Stimulated activated CD8-positive, alpha-beta memory T cell treated with anti-CD3 and anti-CD28 coated beads, Interleukin-7, amount 100 ng/mL, for 4 hours (primary cell): ENCODE results near the gene SMYD3.
"Not testable (repeated sequence)": the region's sequence is repeated elsewhere in the genome, so short reads cannot be mapped to it uniquely, and the experiment has no call there.

Experiments used
- DNase-seq, 2 donors: peaks; one replicate each; pipeline ENCODE4 v3.0.0-alpha.2; 2020; ENCODE audit warnings: low read depth in 2 of 2

Gene SMYD3

DNA sequence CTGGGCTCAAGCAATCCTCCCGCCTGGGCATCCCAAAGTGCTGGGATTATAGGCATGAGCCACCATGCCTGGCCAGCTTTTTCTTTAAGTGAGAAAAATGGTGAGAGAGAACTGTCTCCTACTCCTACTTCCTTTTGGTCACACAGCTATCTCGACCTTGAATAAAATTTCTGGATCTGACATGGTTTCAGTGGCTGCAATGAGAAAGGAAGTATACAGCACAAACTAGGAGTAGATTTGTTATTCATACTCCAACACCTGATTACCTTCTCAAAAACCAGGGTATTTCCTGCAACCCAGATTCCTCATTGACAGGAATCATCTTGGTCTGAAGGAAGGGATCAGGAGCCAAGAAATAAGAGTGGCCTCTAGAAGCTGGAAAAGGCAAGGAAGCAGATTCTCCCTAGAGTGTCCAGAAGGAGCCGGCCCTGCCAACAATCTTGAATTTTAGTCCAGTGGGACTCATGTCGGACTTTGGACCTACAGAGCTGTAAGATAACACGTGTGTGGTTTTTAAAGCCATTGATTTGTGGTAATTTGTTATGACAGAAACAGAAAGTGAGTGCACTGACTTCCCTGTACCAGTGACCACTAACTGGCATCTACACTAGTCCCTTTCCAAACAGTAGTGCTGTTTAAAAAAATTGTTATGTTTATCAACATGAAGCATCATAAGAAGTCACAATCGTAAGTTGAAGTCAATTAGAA is 516.6 kb downstream of the SMYD3 start:
- no peak for DNase-seq

DNA sequence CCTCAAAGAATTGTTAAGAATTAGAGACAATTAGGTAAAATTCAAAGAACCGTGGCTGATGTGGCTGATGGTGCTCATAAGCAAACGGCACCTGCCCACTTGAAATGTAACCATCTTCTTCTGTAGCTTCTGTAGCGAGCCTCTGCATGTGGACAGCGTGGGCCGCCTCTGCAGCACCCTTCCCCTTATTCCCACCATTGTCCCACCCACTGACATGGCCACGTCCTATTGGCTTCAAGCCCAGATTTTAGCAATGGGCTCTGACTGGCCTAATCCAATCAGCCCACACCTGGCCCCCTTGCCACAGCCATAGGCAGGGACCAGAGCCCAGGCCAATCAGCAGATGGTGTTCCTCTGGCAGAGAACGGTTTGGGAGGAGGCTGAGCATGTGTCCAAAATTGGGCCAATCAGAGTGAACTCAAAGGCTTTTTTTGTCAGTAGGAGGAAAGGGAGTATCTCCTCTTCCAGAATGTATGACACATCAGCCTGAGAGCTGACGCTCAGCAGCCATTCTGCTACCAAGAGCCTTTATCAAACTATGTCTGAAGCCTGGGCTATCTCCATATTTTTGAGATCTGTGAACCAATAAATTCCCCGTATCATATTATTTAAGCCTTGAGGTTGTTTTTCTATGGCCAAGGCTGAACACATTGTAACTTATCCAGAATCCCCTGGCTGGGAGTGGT is 518.5 kb downstream of the SMYD3 start:
- no peak for DNase-seq

DNA sequence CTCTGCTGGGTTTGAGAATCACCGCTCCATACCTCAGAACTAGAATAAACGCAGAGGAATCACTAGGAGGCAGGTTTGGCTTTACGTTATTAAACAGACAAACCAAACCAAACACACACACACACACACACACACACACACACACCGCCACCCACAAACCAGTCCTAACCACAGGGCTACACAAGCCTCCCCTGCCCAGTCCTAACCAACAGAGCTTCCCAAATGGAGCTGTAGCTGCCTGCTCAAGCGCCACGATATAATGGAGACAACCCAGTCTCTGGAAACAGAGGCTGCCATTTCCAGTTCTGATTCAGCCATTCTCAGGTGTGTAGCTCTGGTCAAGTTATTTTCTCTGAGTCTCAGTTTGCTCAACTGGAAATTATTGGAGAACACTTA is 519.1 kb downstream of the SMYD3 start:
- no peak for DNase-seq

DNA sequence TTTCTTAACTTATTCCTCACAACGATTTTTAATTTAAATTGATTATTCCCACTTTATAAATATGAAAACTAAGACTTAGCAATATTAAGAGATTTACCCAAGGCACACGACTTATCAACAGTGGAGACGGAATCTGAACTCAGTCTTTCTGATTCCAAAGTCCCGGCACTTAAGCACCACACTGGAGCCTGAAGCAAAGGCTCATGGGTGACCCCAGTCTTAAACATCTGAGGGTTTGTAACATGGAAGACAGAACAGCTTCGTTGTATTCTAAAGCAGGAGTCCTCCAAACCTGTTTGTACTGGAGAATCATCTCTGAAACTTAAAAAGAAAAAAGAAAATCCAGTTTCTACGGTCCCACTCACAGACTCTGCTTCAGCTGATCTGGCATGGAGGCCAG is 519.5 kb downstream of the SMYD3 start:
- no peak for DNase-seq

DNA sequence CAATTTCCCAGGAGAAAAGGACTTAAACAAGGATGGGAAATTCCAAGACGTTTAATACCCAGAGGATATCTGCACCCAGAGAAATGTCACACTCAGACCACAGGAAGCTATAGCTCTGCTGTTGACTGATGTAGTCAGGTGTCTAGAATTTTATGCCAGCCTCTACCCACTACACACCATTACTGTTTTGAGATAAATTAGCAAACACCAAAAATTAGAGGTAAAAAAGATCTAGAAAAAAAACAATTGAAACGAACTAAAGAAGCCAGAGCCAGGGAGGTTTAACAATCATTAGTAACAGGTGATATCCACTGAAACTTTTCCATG is 519.9 kb downstream of the SMYD3 start:
- DNase-seq: no peak

DNA sequence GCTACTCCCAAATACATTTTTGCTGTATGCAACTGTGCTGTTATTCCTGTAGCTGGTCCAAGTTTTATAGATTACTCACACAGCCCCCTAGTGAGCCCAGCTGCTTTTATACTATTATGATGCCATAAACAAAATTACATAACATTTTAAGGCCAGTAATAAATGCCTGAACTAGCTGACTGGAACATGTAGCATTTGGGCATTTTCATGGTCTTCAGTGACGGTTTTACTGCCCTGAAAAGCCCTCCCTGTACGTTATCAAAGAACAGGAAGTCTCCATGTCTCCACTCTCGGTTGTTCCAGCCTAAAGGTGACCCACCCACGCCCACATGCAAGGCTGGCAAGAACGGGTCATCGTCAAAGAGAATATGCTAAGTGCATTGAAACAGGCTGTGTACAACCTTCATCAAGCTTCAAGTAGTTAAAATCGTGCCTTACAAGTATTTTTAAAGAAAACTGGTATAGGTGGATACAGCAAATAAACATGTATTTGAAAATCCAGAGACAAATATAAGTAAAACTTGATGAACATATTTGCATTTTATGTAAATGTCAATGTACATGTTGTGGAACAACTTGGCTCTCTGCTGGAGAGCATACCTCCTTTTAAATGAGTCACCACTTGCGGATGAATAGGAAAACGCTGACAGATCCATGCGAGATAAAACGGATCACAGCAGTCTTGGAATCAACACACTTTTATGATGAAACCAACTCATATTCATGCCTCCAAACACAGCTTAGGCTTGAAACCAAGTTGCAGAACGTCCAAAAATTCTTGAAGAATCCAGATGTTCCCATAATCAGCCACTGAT is 520.5 kb downstream of the SMYD3 start:
- DNase-seq: no peak

DNA sequence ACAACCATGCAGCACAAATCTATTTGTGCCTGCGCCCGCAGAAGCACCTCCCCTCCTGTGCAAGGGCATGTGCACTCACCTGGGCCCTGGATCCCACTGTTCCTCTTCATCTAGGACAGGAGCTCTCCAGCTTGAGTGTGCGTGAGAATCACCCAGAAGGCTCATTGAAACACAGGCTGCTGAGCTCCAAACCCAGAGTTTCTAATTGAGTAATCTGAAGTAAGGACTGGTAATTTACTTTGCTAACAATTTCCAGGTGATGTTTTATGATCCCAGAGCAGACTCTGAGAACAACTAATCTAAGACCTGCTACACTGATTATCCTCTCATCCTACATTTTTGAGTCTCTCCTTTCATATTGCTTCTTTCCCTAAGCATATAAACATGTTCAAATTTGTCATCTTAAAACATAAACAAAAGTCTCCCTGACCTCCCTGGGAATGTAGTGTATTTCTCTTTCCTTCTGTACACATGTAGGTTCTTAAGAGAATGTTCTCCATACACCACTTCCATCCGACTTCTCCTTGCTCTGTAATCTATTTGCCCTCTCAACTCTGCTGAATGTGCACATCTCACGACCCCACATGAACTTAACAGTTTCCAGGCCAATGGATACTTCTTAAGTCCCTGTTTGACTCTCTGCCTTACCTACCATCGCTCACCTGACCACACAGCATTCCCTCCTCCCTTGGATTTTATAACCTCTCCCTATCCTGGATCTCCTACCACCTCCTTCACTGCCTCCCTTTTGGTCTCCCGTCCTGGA is 522.5 kb downstream of the SMYD3 start:
- no peak for DNase-seq

DNA sequence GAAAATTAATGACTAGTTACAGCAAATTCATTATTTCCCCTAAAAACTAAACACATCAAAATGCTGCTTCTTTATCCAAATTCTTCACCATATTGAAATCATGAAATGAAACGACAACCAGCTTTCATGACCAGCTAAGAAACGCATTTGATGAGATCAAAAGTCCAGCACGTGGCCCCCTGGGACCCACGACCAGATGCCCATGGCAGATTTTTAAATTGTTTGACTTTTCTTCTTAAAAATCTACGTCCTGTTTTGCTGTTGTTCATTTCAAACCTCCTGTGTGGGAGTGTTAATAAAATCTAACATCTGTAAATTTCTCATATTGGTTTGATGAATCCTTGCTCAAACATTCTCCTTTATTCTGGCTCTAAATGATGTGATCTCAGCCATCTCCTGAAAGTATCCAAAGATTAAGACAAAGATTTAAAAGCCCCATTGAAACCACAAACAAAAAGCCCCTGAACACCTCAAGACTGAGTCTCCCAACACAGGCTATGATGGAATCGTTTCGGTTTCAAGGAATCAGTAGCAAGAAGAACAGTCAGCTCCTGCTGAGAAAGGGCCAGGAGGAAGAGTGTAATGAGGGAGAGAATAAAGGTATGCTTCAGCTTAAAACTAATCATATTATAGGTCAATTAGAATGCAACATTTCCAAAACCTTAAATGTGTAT is 523.6 kb downstream of the SMYD3 start:
- no peak for DNase-seq

DNA sequence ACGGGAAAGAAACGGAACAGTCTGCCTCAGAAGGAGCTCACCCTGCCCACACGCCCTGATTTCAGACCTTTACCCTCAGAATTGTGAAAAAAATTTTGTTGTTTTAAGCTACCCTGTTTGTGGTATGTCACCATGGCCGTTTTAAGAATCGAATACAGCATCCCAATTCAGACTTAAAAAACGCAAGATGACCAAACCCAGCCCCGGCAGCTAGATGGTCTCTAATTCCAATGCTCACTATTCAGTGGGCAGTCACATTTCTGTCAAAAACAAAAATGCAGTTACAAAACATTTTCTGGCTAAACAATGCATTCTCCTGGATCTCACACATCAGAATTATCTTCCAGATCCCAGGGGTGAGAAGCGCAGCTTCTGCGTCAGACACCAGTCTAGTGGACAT is 527.5 kb downstream of the SMYD3 start:
- no peak for DNase-seq

DNA sequence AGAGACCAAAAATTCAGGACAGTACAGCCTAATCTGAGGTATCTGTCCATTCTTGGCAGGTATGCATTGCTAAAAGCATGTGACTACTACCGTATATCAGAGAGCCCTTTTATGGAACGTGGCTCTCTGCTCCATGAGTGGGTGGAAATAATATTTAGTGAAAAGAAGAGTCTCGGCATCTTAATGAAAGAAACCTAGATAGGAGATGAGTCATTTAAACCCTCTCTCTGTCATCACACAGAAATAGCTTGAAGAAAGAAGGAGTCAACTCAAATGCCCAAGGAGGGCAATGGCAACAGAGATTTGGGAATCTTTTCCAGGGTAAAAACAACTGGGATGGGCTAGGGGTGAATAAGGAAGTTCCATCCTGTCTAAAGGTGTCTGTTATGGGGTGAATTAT is 528.2 kb downstream of the SMYD3 start:
- no peak for DNase-seq

DNA sequence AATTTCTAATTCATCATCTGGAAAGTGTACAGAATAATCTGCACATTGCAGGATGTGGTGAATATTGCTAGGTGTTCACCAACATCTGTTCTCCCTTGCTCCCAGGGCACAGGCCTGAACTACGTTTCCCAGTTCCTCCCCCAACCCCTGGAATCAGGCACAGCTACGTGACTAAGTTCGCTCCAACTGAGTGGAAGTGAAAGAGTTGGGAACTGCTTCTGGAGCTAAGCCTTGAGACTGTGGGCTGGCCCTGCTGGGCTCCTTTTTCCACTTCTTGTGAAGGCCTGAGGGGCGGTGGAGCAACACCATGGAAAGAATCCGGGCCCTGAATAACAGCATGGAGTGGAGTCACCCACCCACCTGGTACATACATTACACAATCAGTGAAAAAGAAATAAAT is 534.6 kb downstream of the SMYD3 start:
- DNase-seq: no peak

DNA sequence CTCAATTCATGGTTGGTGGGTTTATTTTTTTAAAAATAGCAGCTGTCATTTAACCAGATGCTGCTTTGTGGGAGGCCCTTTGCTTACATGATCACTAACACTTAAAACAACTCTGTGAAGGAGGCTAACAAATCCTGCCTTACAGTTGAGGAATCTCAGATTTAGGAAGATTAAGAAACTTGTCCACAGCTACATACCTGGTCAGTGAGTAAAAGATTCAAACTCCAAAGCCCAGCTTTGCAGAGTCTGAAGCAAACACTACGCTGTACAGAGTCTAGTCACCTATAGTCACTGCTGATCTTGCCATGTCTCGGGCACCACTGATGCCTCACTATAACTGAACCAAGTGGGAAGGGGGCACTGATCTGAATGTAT is 535.4 kb downstream of the SMYD3 start:
- DNase-seq: no peak

DNA sequence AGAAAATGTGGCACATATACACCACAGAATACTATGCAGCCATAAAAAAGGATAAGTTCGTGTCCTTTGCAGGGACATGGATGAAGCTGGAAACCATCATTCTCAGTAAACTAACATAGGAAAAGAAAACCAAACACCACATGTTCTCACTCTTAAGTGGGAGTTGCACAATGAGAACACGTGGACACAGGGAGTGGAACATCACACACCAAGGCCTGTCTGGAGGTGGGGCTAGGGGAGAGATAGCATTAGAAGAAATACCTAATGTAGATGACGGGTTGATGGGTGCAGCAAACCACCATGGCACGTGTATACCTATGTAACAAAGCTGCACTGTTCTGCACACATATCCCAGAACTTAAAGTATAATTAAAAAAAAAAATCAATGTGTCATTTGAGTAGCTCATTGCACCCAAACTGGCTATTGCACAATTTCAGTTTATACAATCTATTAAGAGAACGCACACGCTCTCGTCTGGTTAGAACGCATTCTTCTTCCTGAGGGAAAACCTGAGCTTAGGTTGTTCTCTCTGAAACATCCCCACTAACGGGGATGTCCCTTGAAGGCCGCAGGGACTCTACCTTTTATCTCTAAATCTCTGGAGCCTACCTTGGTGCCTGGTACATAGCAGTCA is 535.9 kb downstream of the SMYD3 start:
- DNase-seq: not testable (repeated sequence)

DNA sequence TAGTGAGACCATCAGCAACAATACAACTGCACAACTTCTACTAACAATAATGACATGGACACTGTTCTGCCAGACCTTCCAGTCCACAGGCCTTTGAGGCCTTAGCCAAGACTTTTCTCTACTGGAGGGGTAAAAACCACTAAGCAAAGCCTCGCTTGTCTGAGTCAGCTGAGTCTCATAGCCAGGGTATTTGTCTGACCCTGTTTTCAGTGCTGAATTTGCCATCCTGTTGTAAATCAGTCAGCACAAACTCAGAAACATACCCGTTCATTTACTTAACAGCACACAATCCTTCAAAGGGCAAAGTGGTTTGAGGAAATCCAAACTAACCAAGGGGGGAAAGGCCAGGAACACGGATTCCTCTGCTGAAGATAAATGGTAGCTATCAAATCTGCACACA is 537.8 kb downstream of the SMYD3 start:
- DNase-seq: no peak

DNA sequence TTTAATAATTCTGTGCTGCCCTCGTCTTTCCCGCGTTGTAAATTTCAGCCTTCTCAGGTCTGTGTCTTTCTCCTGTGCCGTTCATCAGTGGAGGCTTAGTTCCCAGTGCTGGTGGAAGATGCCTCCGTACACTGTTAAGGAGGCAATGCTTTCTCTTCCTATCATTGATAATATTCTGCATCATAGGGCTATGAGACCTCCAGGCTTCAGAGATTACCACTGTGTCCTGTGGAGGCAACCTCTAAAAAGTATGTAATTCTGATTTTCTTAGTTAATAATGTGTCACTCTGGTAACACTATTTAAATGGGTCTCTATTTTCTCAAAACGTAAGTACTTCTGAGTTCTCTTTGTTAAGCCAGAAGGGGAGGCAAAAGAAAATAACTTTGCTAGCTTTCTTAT is 538.3 kb downstream of the SMYD3 start:
- no peak for DNase-seq

DNA sequence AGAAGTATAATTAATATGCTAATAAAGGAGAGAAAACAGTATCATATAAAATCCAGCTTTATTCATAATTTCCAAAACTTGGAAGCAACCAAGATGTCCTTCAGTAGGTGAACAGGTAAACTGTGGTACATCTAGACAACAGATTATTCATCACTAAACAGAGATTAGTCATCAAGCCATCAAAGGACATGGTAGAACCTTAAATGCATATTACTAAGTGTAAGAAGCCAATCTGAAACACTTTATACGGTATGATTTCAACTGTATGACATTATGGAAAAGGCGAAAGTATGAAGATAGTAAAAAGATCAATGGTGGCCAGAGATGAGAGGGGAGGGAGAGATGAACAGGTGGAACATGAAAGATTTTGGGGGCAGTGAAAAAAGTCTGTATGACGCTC is 541.7 kb downstream of the SMYD3 start:
- DNase-seq: no peak

DNA sequence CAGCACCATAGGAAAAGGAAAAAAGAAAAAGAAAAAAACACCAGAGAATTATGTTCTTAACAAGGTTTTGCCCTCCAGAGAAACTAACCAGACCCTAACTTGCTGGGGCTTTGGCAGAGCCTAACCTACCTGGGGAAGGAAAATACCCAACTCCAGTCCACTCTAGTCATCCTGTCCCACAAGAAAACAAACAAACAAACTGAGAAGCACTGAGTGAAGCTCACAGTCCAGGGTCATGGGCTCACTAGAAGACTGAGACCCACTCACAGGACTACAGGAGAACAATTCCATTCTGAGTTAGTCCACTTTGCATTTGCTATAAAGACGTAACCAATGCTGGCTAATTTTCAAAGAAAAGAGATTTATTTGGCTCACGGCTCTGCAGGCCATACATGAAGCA is 543.4 kb downstream of the SMYD3 start:
- DNase-seq: no peak

DNA sequence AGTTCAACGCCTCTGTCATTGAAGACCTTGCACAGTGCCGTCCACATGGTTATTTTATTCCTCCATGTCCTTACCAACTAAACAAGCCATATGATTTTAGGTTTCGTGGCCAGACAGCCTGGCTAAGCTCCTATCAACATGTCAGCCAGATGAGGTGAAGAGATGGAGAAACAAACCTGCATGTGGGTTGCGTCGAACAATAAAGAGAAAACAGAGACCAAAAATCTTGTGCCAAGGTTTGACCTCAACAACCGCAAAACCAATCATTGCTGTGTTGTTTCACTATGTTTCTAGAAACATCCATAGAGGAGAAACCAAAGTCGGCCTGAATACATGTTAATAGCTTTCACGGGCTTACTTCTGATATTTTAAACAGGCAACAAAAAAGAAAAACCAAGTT is 544.6 kb downstream of the SMYD3 start:
- no peak for DNase-seq

DNA sequence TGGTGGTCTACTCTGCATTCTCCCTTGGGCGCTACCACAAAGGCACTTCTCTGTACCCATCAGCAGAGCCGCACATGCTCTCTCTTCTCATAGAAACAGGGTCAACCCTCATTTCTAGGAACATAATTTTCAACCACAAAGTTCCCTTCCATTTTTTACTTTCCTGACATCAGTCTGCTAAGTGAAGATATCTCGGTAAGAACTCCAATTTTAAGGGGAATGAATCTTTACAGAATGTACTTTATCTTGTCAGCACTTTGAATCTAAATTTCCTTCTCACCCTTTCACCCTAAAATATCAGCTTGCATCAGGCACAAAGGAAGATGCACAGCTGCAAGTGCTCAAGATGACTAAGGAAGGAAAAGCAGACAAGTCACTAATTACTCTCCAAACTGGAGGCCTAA is 545.9 kb downstream of the SMYD3 start:
- DNase-seq: no peak

DNA sequence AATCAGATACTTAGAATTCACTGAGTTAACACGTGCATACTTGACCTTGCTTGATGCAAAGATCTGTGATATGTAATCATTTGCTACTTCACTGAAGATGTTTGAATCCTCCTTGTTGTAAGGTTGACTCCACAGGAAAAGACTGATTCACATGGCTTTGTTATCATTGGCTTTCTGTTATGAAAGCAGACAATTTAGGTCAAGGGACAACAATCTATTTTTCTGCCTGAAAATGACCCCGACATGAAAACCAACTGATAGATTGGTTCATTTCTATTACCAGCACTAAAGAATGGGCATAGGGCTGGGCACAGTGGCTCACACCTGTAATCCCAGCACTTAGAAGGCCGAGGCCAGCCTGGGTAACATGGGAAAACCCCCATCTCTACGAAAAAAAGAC is 546.9 kb downstream of the SMYD3 start:
- DNase-seq: no peak

DNA sequence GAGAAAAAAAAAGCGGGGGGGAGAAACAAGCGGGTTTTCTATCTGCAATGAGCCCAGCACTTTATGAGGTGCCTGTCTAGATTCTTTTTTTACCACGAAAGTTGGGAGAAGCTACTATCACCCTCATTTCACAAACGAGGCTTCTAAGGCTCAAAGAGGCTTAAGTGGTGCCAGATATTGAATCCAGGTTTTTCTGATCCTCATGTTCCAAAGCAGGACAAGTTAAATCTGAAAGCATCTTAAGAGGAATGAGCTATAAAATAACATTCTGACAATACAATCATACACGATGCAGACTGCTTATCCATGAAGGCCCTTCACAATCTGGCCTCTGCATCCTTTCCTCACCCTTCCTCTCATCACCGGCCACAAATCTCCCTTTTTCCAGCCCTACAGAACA is 549.1 kb downstream of the SMYD3 start:
- DNase-seq: no peak
